Endothelial cell of umbilical vein (primary cell): ENCODE measurements around the gene TRABD2A. TPM values are rescaled to one million over a fixed set of nuclear protein-coding genes. Genes with fewer than 3 reads are reported as not detected.

ENCODE experiments used
- BruUV-seq: library from RNA; stranded (reverse); fragments of 400-500 nt; replicated peaks from 2 replicates; lab custom pipeline; 2021; lab: Mats Ljungman, UMichigan
- CTCF ChIA-PET: fragments of 300-600, 350-600 bp; sonication (Branson Sonifier 250); formaldehyde crosslinking; loops from one replicate; lab custom pipeline; 2021; ENCODE audit warnings: antibody characterized with exemption, inconsistent platforms; lab: Charles Lee
- POLR2A ChIA-PET: fragments of 300-600, 350-600 bp; sonication (Branson Sonifier 250); formaldehyde crosslinking; loops from one replicate; lab custom pipeline; 2021; ENCODE audit warnings: antibody characterized with exemption, inconsistent platforms; lab: Charles Lee
- DNase-seq: peaks from one replicate; pipeline ENCODE4 v3.0.0-alpha.2; 2011; ENCODE audit warnings: low read depth, low spot score
- FAIRE-seq: peaks from 2 replicates; lab custom pipeline; 2011; peaks lifted over from hg19 to GRCh38; lab: Jason Lieb, UNC
- H2AFZ ChIP-seq: 2 replicates; pipeline ENCODE4 v1.6.0; 2012; ENCODE audit warnings: low read depth, low read length, control low read depth, inconsistent platforms
- H3K27ac ChIP-seq: 2 replicates; pipeline ENCODE4 v1.5.1; 2011; ENCODE audit warnings: low read depth, mild to moderate bottlenecking, control low read depth, low read length, moderate library complexity; ENCODE audit not compliant: insufficient read depth
- H3K27me3 ChIP-seq, 2 experiments: 2 replicates each; pipeline versions ENCODE4 v1.6.0 to v1.6.1; 2011; ENCODE audit warnings: low read length in 2 of 2, mixed read lengths in 1 of 2; ENCODE audit not compliant: control insufficient read depth in 2 of 2, insufficient read depth in 2 of 2
- H3K36me3 ChIP-seq, 2 experiments: 2 replicates in 1 of 2; 3 replicates in 1 of 2; pipeline ENCODE4 v1.5.1; 2011; ENCODE audit warnings: low read length in 2 of 2, mild to moderate bottlenecking in 1 of 2, moderate library complexity in 1 of 2; ENCODE audit not compliant: control insufficient read depth in 2 of 2, insufficient read depth in 2 of 2; ENCODE audit errors: extremely low read depth in 1 of 2
- H3K4me1 ChIP-seq: 3 replicates; pipeline ENCODE4 v1.5.1; 2011; ENCODE audit warnings: mild to moderate bottlenecking, low read length; ENCODE audit not compliant: control insufficient read depth, insufficient read depth; ENCODE audit errors: extremely low read depth
- H3K4me2 ChIP-seq: 2 replicates; pipeline ENCODE4 v1.6.1; 2011; ENCODE audit warnings: low read length, control low read depth, mixed read lengths; ENCODE audit not compliant: insufficient read depth
- H3K4me3 ChIP-seq, 3 experiments: fragments of 200-600 bp in 1 of 3; sonication (generic), shearing (Covaris generic) in 1 of 3; replicated peaks in 1 of 3; 2 replicates each; pipeline ENCODE4 v1.5.1; 2011 to 2016; ENCODE audit warnings: control low read depth in 3 of 3, low read length in 3 of 3, mild to moderate bottlenecking in 2 of 3, inconsistent platforms in 1 of 3, low read depth in 1 of 3, moderate library complexity in 1 of 3; ENCODE audit not compliant: insufficient read depth in 1 of 3
- H3K79me2 ChIP-seq: 2 replicates; pipeline ENCODE4 v1.6.0; 2012; ENCODE audit warnings: low read length, inconsistent platforms; ENCODE audit not compliant: control insufficient read depth, insufficient read depth
- H3K9ac ChIP-seq: replicated peaks from 2 replicates; pipeline ENCODE3; 2011; ENCODE audit warnings: low read length, control low read depth; ENCODE audit not compliant: insufficient read depth; ENCODE audit errors: extremely low read depth
- H3K9me1 ChIP-seq: replicated peaks from 3 replicates; pipeline ENCODE4 v1.6.0; 2011; ENCODE audit warnings: mild to moderate bottlenecking, low read length; ENCODE audit not compliant: control insufficient read depth, insufficient read depth; ENCODE audit errors: extremely low read depth
- H3K9me3 ChIP-seq: replicated peaks from 2 replicates; pipeline ENCODE4 v1.5.1; 2012; ENCODE audit warnings: low read length, inconsistent platforms; ENCODE audit not compliant: control insufficient read depth, insufficient read depth
- H4K20me1 ChIP-seq: replicated peaks from 2 replicates; pipeline ENCODE3; 2011; ENCODE audit warnings: mild to moderate bottlenecking, low read length; ENCODE audit not compliant: control insufficient read depth, insufficient read depth; ENCODE audit errors: extremely low read depth
- CTCF ChIP-seq, 2 donors: IDR thresholded peaks; 1 replicate in 1 of 2; 2 replicates in 1 of 2; pipeline ENCODE4 v1.5.1; 2011; ENCODE audit warnings: low read length in 2 of 2, mild to moderate bottlenecking in 2 of 2, moderate library complexity in 2 of 2, control low read depth in 1 of 2, inconsistent platforms in 1 of 2, low read depth in 1 of 2; ENCODE audit not compliant: insufficient read depth in 1 of 2; ENCODE audit errors: extremely low read depth in 1 of 2
- EZH2 ChIP-seq: IDR thresholded peaks from 2 replicates; pipeline ENCODE4 v1.6.1; 2012; ENCODE audit warnings: borderline replicate concordance, low read depth, mild to moderate bottlenecking, moderate library complexity, low read length, inconsistent platforms; ENCODE audit not compliant: severe bottlenecking
- FOS ChIP-seq: IDR thresholded peaks from 2 replicates; pipeline ENCODE4 v1.6.1; 2011; ENCODE audit warnings: mild to moderate bottlenecking, low read length, moderate library complexity, borderline replicate concordance; ENCODE audit not compliant: insufficient read depth
- GATA2 ChIP-seq: IDR thresholded peaks from 2 replicates; pipeline ENCODE4 v1.7.0; 2011; ENCODE audit warnings: low read depth, mild to moderate bottlenecking, moderate library complexity, mixed read lengths, low read length; ENCODE audit not compliant: insufficient read length, insufficient read depth
- JUN ChIP-seq: IDR thresholded peaks from 2 replicates; pipeline ENCODE4 v1.6.1; 2011; ENCODE audit warnings: borderline replicate concordance, low read depth; ENCODE audit not compliant: insufficient read length, insufficient read depth
- MAX ChIP-seq: IDR thresholded peaks from 2 replicates; pipeline ENCODE4 v1.6.1; 2011; ENCODE audit not compliant: insufficient read depth, insufficient read length
- MYC ChIP-seq: IDR thresholded peaks from one replicate; pipeline ENCODE4 v1.6.1; 2011; ENCODE audit warnings: mild to moderate bottlenecking, low read depth, low read length
- POLR2A ChIP-seq: IDR thresholded peaks from 2 replicates; pipeline ENCODE4 v1.6.1; 2012; ENCODE audit warnings: low read depth, mild to moderate bottlenecking, control low read depth, low read length
- POLR2AphosphoS5 ChIP-seq: IDR thresholded peaks from 2 replicates; pipeline ENCODE4 v1.6.1; 2012; ENCODE audit warnings: low read depth, mild to moderate bottlenecking, control low read depth, low read length, moderate library complexity; ENCODE audit not compliant: insufficient read depth
- dilution Hi-C: fragments of 300-500 bp; cut with MboI; formaldehyde crosslinking; loops from one replicate; pipeline ENCODE4 v1.15.0; 2019; ENCODE audit warnings: low sequenced_read_pairs; ENCODE audit not compliant: extremely low pct_ligation_motif_present
- intact Hi-C: fragments of 100-400 bp; cut with micrococcal nuclease; formaldehyde crosslinking; loops from one replicate; pipeline ENCODE4 v1.10.0; 2022
- polyA plus RNA-seq, 4 experiments: library from polyadenylated mRNA; depleted of rRNA in 3 of 4; stranded (reverse) in 3 of 4; unstranded in 1 of 4; fragments of >200 nt; gene quantifications; 2 replicates each; pipeline versions ENCODE4 v1.2.1 to v1.2.3, GENCODE V29; 2011 to 2012; ENCODE audit warnings: missing spikeins in 1 of 4
- total RNA-seq: library from RNA; stranded (reverse); gene quantifications from 2 replicates; pipeline ENCODE4 v1.2.3, GENCODE V29; 2021

The TRABD2A gene
- total and polyA plus RNA-seq, 2 donors (not counting 3 experiments of a cell fraction or from before 2014, with no cell fraction given), result 1.0 to 1.8 TPM

GRCh38 chr2:84796798-84797197 is 84.1 kb downstream of the TRABD2A start:
- peaks cover 0 to 2% of the 10 kb centered on the region in 2 experiments for H3K27me3 ChIP-seq
- H3K9me3 ChIP-seq, result no peaks in the 10 kb centered on the region
- no peaks in the 10 kb centered on the region for H3K9me1 ChIP-seq
- ChIA-PET POLR2A (no interaction called here), CTCF (no interaction called here)
- H3K36me3 ChIP-seq, result no peaks in the 10 kb centered on the region
- H3K4me1 ChIP-seq, result no peaks in the 10 kb centered on the region
- DNase-seq (no peak), FAIRE-seq (no peak)
- no peak overlapping the region for H2AFZ ChIP-seq
- no TSS peak for BruUV-seq
- H3K9ac ChIP-seq, result no peak overlapping the region
- H4K20me1 ChIP-seq, result no peaks in the 10 kb centered on the region
- TF ChIP-seq FOS, result no peak
- no peak for TF ChIP-seq POLR2A
- TF ChIP-seq MYC, result no peak
- no peak for TF ChIP-seq JUN
- TF ChIP-seq GATA2, result no peak
- no peak for TF ChIP-seq CTCF (IDR thresholded peaks at IDR 0.05; ENCODE audit: extremely low read depth in 1 of 2, insufficient read depth in 1 of 2, low read depth in 1 of 2, low read length in 2 of 2)
- TF ChIP-seq POLR2AphosphoS5, result no peak
- TF ChIP-seq MAX, result no peak
- TF ChIP-seq EZH2, result no peak
- H3K4me3 ChIP-seq, result no peak overlapping the region
- H3K79me2 ChIP-seq, result no peaks in the 10 kb centered on the region
- no peak overlapping the region for H3K4me2 ChIP-seq
- no peak overlapping the region for H3K27ac ChIP-seq
- dilution Hi-C loops, result no loop called here
- intact Hi-C loops, result no loop called here
